HL-60 (cell line): ENCODE measurements around the gene BMP8B.

ENCODE experiments used
- DNase-seq, 2 experiments: peaks; one replicate each; pipeline ENCODE4 v3.0.0-alpha.2; 2010 to 2020; ENCODE audit warnings: low read depth in 1 of 2, low spot score in 1 of 2
- H3K27ac ChIP-seq: fragments of 250-450 bp; sonication (Bioruptor Pico); replicated peaks from 2 replicates; pipeline ENCODE4 v1.5.1; 2020; ENCODE audit warnings: mild to moderate bottlenecking, moderate library complexity
- H3K27me3 ChIP-seq: fragments of 250-450 bp; sonication (Bioruptor Pico); 2 replicates; pipeline ENCODE4 v1.5.1; 2021; ENCODE audit warnings: mild to moderate bottlenecking, moderate library complexity; ENCODE audit not compliant: insufficient read depth, poor library complexity, severe bottlenecking
- H3K4me3 ChIP-seq: replicated peaks from 2 replicates; pipeline ENCODE4 v1.5.1; 2011; ENCODE audit warnings: mild to moderate bottlenecking, control low read depth, low read length; ENCODE audit not compliant: insufficient read depth
- CTCF ChIP-seq: IDR thresholded peaks from one replicate; pipeline ENCODE4 v1.5.1; 2011; ENCODE audit warnings: low read length, control low read depth, inconsistent platforms; ENCODE audit not compliant: insufficient read depth
- GABPA ChIP-seq: IDR thresholded peaks from 2 replicates; pipeline ENCODE4 v1.6.1; 2012; ENCODE audit warnings: low read depth
- POLR2AphosphoS5 ChIP-seq: IDR thresholded peaks from 2 replicates; pipeline ENCODE4 v1.6.1; 2012; ENCODE audit warnings: low read depth
- REST ChIP-seq: IDR thresholded peaks from 2 replicates; pipeline ENCODE4 v1.6.1; 2012; ENCODE audit warnings: low read depth; ENCODE audit not compliant: insufficient replicate concordance
- SPI1 ChIP-seq: IDR thresholded peaks from 2 replicates; pipeline ENCODE4 v1.6.1; 2012; ENCODE audit warnings: low read depth, mild to moderate bottlenecking, borderline replicate concordance

The BMP8B gene

GRCh38 chr1:39760074-39761008 lies 28.3 kb downstream of the BMP8B start:
- TF ChIP-seq SPI1: no peak
- TF ChIP-seq GABPA: no peak
- no peak for TF ChIP-seq CTCF
- TF ChIP-seq POLR2AphosphoS5: no peak
- TF ChIP-seq REST: no peak
- H3K4me3 ChIP-seq: no peak overlapping the region
- H3K27ac ChIP-seq: no peak overlapping the region
- DNase-seq: no peak
- no peaks in the 10 kb centered on the region for H3K27me3 ChIP-seq

DNA sequence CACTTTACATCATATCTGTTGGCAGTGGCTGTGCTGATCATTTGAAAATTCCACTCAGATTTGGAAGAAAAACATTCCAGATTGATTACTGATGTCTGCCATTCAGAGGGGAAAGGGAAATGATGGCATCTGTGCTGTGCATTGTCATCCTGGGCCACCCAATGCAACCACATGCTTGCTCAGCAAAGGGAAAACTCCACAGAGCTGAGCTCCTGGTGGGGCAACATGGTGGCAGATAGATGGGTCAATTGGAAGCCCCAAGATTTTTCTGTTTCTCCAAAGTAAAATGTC lies 29.3 kb downstream of the BMP8B start:
- Histone ChIP-seq H3K4me3 (no peak overlapping the region), H3K27me3 (no peaks in the 10 kb centered on the region), H3K27ac (no peak overlapping the region)
- DNase-seq: no peak
- no peak for TF ChIP-seq GABPA
- no peak for TF ChIP-seq REST
- no peak for TF ChIP-seq POLR2AphosphoS5
- TF ChIP-seq CTCF: no peak
- TF ChIP-seq SPI1: no peak

- Histone ChIP-seq H3K4me3 (no peak overlapping the region), H3K27me3 (no peaks in the 10 kb centered on the region), H3K27ac (no peak overlapping the region)
- no peak for TF ChIP-seq SPI1
- TF ChIP-seq GABPA: no peak
- no peak for TF ChIP-seq POLR2AphosphoS5
- TF ChIP-seq CTCF: no peak
- no peak for TF ChIP-seq REST
- no peak for DNase-seq
Observed at GRCh38 chr1:39758556-39759435, 29.9 kb downstream of the BMP8B start.
